A673 (cell line): Measurements from ENCODE around the gene FTSJ3. TPM values are rescaled to one million over a fixed set of nuclear protein-coding genes. Genes with fewer than 3 reads are reported as not detected.
"Not testable (repeated sequence)": the region's sequence is repeated elsewhere in the genome, so short reads cannot be mapped to it uniquely, and the experiment has no call there.

Experiments
- BruUV-seq: library from RNA; stranded (reverse); fragments of 400-500 nt; replicated peaks from 2 replicates; lab custom pipeline; 2021; lab: Mats Ljungman, UMichigan
- CTCF ChIA-PET: fragments of 300-600 bp; sonication (Branson Sonifier 250); formaldehyde crosslinking; loops from one replicate; lab custom pipeline; 2022; ENCODE audit warnings: antibody characterized with exemption; lab: Charles Lee
- POLR2A ChIA-PET: fragments of 300-600 bp; sonication (Branson Sonifier 250); formaldehyde crosslinking; loops from one replicate; lab custom pipeline; 2022; ENCODE audit warnings: antibody characterized with exemption; ENCODE audit not compliant: low non-redundant PET; lab: Charles Lee
- DNase-seq: peaks from one replicate; pipeline ENCODE4 v3.0.0-alpha.2; 2015; ENCODE audit warnings: low spot score
- H3K27ac ChIP-seq: fragments of 200-600 bp; sonication (generic); 2 replicates; pipeline ENCODE4 v1.5.1; 2016; ENCODE audit warnings: mixed run types, low read depth, mild to moderate bottlenecking, mixed read lengths, antibody characterized with exemption, low read length; ENCODE audit not compliant: poor library complexity, severe bottlenecking
- H3K27me3 ChIP-seq: fragments of 200-600 bp; sonication (generic); replicated peaks from 2 replicates; pipeline ENCODE4 v1.6.1; 2017; ENCODE audit warnings: mixed run types, low read depth, mild to moderate bottlenecking, mixed read lengths, antibody characterized with exemption, low read length; ENCODE audit not compliant: insufficient read depth, poor library complexity
- H3K36me3 ChIP-seq: fragments of 200-600 bp; sonication (generic); 2 replicates; pipeline ENCODE4 v1.6.1; 2016; ENCODE audit warnings: mixed run types, mild to moderate bottlenecking, mixed read lengths, antibody characterized with exemption, low read length; ENCODE audit not compliant: insufficient read depth, poor library complexity, severe bottlenecking
- H3K4me1 ChIP-seq: fragments of 200-600 bp; sonication (generic); 2 replicates; pipeline ENCODE4 v1.6.1; 2017; ENCODE audit warnings: mixed run types, mild to moderate bottlenecking, mixed read lengths, antibody characterized with exemption, low read length; ENCODE audit not compliant: insufficient read depth, poor library complexity, severe bottlenecking
- H3K4me3 ChIP-seq: fragments of 200-600 bp; sonication (generic); 2 replicates; pipeline ENCODE4 v1.5.1; 2016; ENCODE audit warnings: low read depth, mixed run types, mild to moderate bottlenecking, mixed read lengths, low read length; ENCODE audit not compliant: poor library complexity, severe bottlenecking
- H3K9me3 ChIP-seq: fragments of 200-600 bp; sonication (generic); 2 replicates; pipeline ENCODE4 v1.6.1; 2016; ENCODE audit warnings: mixed run types, low read depth, mild to moderate bottlenecking, mixed read lengths, antibody characterized with exemption, low read length; ENCODE audit not compliant: poor library complexity, severe bottlenecking
- CTCF ChIP-seq: fragments of 300-800, 200-600 bp; sonication (generic); conservative IDR thresholded peaks from 2 replicates; pipeline ENCODE4 v1.5.1; 2017; ENCODE audit warnings: low read depth, mild to moderate bottlenecking, antibody characterized with exemption, low read length, moderate library complexity, mixed read lengths
- EZH2 ChIP-seq: fragments of 200-600 bp; sonication (generic); IDR thresholded peaks from 2 replicates; pipeline ENCODE4 v1.6.1; 2017; ENCODE audit warnings: borderline replicate concordance, low read depth, mild to moderate bottlenecking, mixed read lengths, antibody characterized with exemption, low read length; ENCODE audit not compliant: poor library complexity, severe bottlenecking
- intact Hi-C: fragments of 100-400 bp; cut with micrococcal nuclease; formaldehyde crosslinking; loops from one replicate; pipeline ENCODE4 v1.10.0; 2022; ENCODE audit not compliant: unreplicated experiment
- total RNA-seq: library from RNA; stranded (reverse); gene quantifications from 2 replicates; pipeline ENCODE4 v1.2.3, GENCODE V29; 2021

Gene FTSJ3
- total RNA-seq, 1 experiment from 2014 or later: 90.4 TPM

GRCh38 chr17:63870292-63870665 is 42.8 kb upstream of the FTSJ3 start:
- H3K36me3 ChIP-seq, H3K9me3 ChIP-seq, DNase-seq, H3K4me1 ChIP-seq, H3K4me3 ChIP-seq, H3K27ac ChIP-seq, H3K27me3 ChIP-seq, BruUV-seq, POLR2A ChIA-PET, intact Hi-C loops: not testable (repeated sequence)
- CTCF ChIA-PET: interaction anchor here (0.6 to 0.7 kb wide), 2 partner anchors 10 to 445 kb away, joined by 3 to 5 read pairs; no protein-coding TSS in a partner anchor

- H3K27ac ChIP-seq, DNase-seq, H3K36me3 ChIP-seq, BruUV-seq, POLR2A ChIA-PET, intact Hi-C loops, H3K9me3 ChIP-seq, H3K27me3 ChIP-seq, H3K4me1 ChIP-seq, H3K4me3 ChIP-seq: not testable (repeated sequence)
- peak; percentile 49 for TF ChIP-seq CTCF
- CTCF ChIA-PET: interaction anchor here (0.6 to 0.7 kb wide), 2 partner anchors 10 to 444 kb away, joined by 3 to 5 read pairs; no protein-coding TSS in a partner anchor
These were observed 42.2 kb upstream of the FTSJ3 start for GRCh38 chr17:63869491-63870291.

GRCh38 chr17:63866625-63867024 is 39.2 kb upstream of the FTSJ3 start:
- H3K27me3 ChIP-seq, H3K27ac ChIP-seq, POLR2A ChIA-PET, BruUV-seq, H3K4me1 ChIP-seq, intact Hi-C loops, H3K4me3 ChIP-seq, H3K9me3 ChIP-seq, H3K36me3 ChIP-seq, DNase-seq: not testable (repeated sequence)
- CTCF ChIA-PET: interaction anchor here (1.0 to 1.3 kb wide), 3 partner anchors 24 to 434 kb away, joined by 3 to 5 read pairs (median 3); partner anchors contain the start of gene SMARCD2

GRCh38 chr17:63859257-63859656 is 31.8 kb upstream of the FTSJ3 start:
- BruUV-seq: no TSS peak
- POLR2A ChIA-PET: no interaction called here
- TF ChIP-seq EZH2 (no peak), CTCF (no peak)
- Histone ChIP-seq H3K27ac (no peak overlapping the region), H3K36me3 (no peaks in the 10 kb centered on the region), H3K4me1 (no peaks in the 10 kb centered on the region), H3K27me3 (no peaks in the 10 kb centered on the region), H3K9me3 (no peaks in the 10 kb centered on the region), H3K4me3 (no peak overlapping the region)
- no peak for DNase-seq
- intact Hi-C loops: no loop called here
- CTCF ChIA-PET: interaction anchor here (0.6 kb wide), 1 partner anchor 22 kb away, joined by 3 read pairs; no protein-coding TSS in a partner anchor

GRCh38 chr17:63856425-63856824 is 29.0 kb upstream of the FTSJ3 start:
- H3K36me3 ChIP-seq, H3K4me3 ChIP-seq, H3K27ac ChIP-seq, BruUV-seq, H3K27me3 ChIP-seq, DNase-seq, POLR2A ChIA-PET, H3K9me3 ChIP-seq, intact Hi-C loops, CTCF ChIA-PET, H3K4me1 ChIP-seq: not testable (repeated sequence)
